Stimulated activated CD4-positive, alpha-beta T cell treated with anti-CD3 and anti-CD28 coated beads, Interleukin-4, amount 100 ng/mL, for 24 hours (primary cell): ENCODE measurements around the gene CAMKK1.

Experiments
- DNase-seq: peaks from one replicate; pipeline ENCODE4 v3.0.0-alpha.2; 2020

Gene CAMKK1

DNA sequence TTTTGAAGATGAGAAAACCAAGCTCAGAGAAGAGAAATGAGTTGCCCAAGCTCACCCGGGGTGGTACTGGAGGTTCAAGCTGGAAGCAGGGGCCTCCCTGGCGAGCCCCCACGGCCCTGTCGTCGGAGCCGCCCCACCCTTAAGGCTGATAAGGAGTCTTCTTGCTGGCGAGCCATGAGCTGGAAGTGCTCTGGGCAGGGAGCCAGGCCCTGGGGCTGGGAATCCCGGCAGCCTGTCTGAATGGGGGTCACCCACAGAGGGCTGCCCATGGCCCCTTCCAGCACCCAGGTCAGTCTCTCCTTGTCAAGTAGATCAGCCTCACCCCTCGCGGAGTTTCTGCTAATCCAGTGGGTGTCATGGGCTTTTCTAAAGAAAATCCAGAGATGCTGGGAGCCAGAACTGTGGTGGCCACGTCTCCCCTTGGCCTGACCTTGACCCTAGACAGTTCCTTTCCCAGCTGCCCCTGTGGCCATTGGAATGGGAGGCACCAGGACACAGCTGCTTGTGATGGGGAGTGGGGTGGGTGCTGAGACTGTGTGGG, 24.6 kb upstream of the CAMKK1 start:
- no peak for DNase-seq

- no peak for DNase-seq
Measured at GRCh38 chr17:3916825-3917224, 24.0 kb upstream of the CAMKK1 start.

- peak; percentile 28 for DNase-seq
Measured at GRCh38 chr17:3915995-3916696, 23.3 kb upstream of the CAMKK1 start, which contains the start of gene P2RX1. Gene P2RX1, minus strand, starts transcription at chr17:3916465. Its CDS starts 240 bp downstream, at chr17:3916225.

- no peak for DNase-seq
Measured at GRCh38 chr17:3915581-3915994, 22.7 kb upstream of the CAMKK1 start.

DNA sequence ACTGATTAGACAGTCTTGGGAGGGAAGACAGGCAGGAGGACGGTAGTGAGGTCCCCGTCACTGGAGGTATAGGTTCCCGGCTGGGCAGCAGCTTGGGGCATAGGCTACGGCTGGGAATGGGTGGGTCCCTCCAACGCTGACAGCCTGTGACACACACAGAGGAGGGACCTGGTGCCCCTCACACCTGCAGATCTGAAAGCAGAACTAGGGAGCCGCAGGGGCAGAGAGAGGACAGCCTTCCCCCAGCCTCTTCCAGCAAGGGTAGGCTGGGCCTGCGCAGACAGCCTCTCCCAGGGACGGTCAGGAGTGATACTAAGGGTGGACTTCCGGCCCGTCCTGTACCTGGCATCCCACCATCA, 21.4 kb upstream of the CAMKK1 start:
- DNase-seq: no peak

DNA sequence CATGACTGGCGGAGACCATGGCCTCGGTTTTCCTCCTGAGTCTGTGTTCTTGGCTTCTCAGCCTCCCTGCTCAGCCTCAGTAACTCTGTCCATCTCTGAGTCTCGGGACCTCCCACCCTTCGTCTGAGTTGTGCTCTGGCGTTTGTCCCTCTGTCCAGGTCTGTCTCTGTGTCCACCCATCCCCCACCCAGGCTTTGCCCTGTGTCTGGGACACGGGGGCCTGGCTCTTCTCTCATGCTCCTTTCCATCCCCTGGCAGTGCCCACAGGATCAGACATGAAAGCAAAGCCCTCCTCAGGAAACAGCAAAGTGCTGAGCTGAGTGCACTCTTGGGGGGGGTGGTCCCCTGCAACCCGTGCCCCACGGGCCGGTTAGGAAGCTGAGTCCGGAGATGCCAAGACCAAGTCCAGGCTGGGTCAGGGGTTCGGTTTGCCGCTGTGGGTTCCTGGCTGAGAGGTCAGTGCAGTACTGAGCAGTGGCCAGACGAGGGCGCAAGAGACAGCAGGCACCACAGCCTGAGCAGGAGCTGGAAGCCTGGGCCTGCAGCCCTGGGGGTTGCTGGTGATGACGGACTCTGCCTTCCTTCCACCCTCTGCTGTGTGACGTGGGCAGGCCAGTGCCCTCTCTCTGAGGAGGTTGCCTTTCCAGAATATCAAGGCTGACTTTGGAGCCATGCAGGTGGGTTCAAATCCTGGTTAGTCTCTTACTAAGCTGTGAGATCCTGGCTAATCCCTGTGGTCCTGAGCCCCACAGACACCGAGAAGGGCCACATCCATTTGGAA, 20.9 kb upstream of the CAMKK1 start:
- DNase-seq: peak; percentile 82

DNA sequence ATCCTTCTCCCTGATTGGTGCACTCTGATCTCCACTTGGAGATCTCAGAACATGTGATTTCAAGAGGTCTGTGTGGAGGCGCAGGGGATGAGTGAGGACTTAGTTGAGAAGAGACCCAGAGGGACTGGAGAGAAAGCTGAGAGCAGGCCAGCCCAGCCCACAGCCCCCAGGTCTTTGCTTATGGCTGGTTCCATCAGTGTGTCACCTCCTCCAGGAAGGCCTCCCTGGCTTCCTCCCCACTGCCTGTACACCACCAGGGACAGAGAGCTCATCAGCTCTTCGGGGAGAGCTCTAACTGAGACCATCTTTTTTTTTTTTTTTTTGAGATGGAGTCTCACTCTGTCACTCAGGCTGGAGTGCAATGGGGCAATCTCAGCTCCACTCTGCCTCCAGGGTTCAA, 20.0 kb upstream of the CAMKK1 start:
- DNase-seq: no peak

DNA sequence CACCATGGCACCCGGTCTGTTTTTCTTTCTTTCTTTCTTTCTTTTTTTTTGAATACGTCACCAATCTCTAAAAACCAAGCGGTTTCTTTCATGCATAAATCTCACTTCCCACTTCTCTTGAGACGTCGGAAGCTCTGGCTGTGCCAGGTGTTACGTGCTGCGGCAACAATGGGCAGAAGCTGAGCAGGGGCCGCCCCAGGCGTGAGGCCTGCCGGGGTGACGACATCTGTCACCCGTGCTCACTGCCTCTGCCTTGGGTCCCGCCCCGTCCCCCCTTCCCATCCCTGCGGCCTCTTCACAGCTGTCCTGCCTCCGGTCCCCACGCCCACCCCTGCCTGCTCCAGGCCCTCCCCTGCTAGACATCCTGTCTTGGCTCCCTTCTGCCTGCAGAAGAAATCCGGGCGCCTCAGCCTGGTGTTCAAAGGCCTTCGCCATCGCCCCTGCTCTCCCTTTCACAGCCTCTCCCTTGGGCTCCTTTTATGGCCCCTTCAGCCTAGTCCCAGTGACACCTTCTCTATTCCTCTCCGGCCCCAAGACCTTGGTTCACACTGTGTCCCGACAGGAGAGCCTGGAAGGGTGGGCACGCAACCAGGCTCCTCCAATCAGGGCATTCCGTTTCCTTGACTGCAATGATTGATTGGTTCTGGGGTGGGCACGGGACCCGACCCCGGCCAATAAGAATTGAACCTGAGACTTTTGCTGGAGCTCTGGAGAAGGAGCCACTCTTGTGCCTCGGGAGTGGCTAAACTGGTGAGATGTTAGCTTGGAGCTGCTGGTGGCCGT, 18.6 kb upstream of the CAMKK1 start:
- DNase-seq: peak; percentile 69

DNA sequence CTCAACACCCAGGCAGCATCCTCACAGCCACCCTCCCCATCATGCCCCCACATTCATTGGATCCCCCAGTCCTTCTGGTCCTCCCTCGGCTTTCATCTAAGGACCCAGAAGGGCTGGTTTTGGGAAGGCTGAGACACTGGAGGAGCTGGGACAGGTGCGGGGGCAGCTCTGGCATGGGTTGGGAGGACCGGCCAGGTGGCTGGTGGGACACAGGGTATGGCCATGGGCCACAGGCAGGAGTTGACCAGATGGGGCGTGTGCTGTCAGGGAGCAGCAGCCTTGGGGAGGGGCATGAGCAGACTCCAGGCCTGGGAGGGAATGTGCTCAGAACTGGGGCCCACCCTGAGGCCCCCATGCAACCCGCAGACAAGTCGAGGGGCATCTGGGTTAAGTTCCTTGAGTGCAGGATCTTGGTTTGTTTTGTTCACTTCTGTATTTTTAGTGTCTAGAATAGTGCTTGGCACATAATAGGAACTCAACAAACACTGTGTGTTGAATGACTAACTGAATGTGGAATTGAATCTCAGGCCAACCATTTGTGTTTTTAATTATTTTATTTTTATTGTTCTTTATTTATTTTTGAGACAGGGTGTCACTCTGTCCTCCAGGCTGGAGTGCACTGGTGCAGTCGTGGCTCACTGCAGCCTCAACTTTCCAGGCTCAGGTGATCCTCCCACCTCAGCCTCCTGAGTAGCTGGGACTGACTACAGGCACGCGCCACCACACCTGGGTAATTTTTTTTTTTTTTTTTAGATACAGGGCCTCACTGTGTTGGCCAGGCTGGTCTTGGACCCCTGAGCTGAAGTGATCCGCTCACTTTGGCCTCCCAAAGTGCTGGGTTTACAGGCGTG, 17.8 kb upstream of the CAMKK1 start:
- no peak for DNase-seq

GRCh38 chr17:3909257-3909656, 16.4 kb upstream of the CAMKK1 start:
- DNase-seq: no peak

- DNase-seq: no peak
Measured at GRCh38 chr17:3907483-3908216, 14.8 kb upstream of the CAMKK1 start.

- no peak for DNase-seq
Measured at GRCh38 chr17:3906881-3907280, 14.0 kb upstream of the CAMKK1 start.

- DNase-seq: no peak
Measured at GRCh38 chr17:3905017-3905520, 12.2 kb upstream of the CAMKK1 start.

- no peak for DNase-seq
Measured at GRCh38 chr17:3904501-3904900, 11.6 kb upstream of the CAMKK1 start.

DNA sequence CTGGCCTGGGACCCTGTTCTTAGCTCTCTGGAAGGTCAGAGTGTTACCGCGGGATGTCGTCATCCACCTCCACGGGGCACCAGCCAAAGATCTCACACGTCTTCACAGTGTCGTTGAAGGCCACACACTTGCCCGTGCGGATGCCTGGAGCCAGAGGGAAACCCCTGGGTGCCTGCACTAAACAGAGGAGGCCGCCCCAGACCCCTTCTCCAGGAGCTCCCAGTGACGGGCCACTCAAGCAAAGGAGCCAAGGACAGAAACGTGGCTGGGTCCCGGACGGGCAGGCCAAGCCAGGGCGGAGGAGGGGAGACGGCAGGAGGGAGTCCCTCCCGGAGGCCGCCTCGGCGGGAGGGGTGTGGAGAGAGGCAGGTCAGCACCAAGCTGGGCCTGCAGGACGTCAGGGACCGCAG, 11.0 kb upstream of the CAMKK1 start:
- no peak for DNase-seq

- DNase-seq: no peak
Measured at GRCh38 chr17:3903051-3903825, 10.4 kb upstream of the CAMKK1 start.

- DNase-seq: no peak
Measured at GRCh38 chr17:3900646-3901045, 7.8 kb upstream of the CAMKK1 start.

DNA sequence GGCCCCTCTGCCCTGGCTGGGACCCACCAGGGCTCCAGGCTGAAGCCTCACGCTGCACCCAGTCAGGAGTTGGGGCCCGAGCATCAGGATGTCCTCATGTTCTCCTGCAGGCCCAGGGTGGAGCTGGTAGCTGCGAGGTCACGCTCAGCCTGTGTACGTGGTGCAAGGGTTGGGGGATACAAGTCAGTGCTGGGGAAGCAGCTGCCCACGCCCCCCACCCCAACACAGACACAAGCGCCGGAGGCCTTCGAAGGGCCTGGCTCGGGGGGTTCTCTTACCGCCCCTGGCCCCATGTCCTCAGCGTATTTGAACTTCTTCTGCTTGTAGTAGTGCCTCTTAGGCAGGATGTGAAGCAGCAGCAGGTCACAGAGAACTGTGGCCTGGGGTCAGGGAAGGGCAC, 4.9 kb upstream of the CAMKK1 start:
- DNase-seq: no peak

DNA sequence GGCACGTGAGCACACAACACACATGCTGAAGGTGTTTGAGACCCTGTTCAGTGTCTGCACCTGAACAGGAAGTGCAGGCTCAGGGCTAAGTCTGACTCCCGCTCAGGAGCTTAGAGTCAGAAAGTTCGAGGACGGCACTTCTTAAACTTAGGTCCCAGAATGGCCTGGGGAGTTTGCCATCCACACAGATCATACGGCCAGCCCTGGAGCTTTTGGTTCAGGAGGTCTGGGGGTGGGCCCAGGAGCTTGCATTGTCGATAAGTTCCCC, 4.0 kb upstream of the CAMKK1 start:
- DNase-seq: no peak

GRCh38 chr17:3896108-3896967, 3.5 kb upstream of the CAMKK1 start:
- no peak for DNase-seq
